GM10266 (cell line): Measurements from ENCODE around the gene DPH7.
"Not testable (repeated sequence)": the region's sequence is repeated elsewhere in the genome, so short reads cannot be mapped to it uniquely, and the experiment has no call there.

Experiments used
- DNase-seq: peaks from one replicate; pipeline ENCODE4 v3.0.0; 2012; ENCODE audit errors: extremely low spot score
- CTCF ChIP-seq: IDR thresholded peaks from 2 replicates; pipeline ENCODE4 v1.5.1; 2012; ENCODE audit warnings: mild to moderate bottlenecking, low read depth; ENCODE audit not compliant: control insufficient read depth, insufficient read depth; ENCODE audit errors: missing control alignments

The DPH7 gene

GRCh38 chr9:137575716-137576411, 2.9 kb downstream of the DPH7 start:
- no peak for TF ChIP-seq CTCF
- no peak for DNase-seq

- no peak for DNase-seq
- TF ChIP-seq CTCF = no peak
Measured at GRCh38 chr9:137575364-137575715, 3.4 kb downstream of the DPH7 start.

- no peak for DNase-seq
- no peak for TF ChIP-seq CTCF
Measured at GRCh38 chr9:137574192-137574591, 4.5 kb downstream of the DPH7 start.

GRCh38 chr9:137570566-137570965, 8.2 kb downstream of the DPH7 start:
- no peak for TF ChIP-seq CTCF

GRCh38 chr9:137569609-137570203, 9.0 kb downstream of the DPH7 start:
- DNase-seq = no peak

More at GRCh38 chr9:137570566-137570965, 8.2 kb downstream of the DPH7 start:
- no peak for DNase-seq

GRCh38 chr9:137568445-137568844, 10.3 kb downstream of the DPH7 start:
- DNase-seq = not testable (repeated sequence)

More at GRCh38 chr9:137569609-137570203, 9.0 kb downstream of the DPH7 start:
- TF ChIP-seq CTCF = no peak

GRCh38 chr9:137564817-137565411, 13.8 kb downstream of the DPH7 start:
- TF ChIP-seq CTCF = no peak
- DNase-seq = no peak
